H9 (cell line): ENCODE results near the gene TECPR2. TPM values are rescaled to one million over a fixed set of nuclear protein-coding genes. Genes with fewer than 3 reads are reported as not detected.

Experiments
- DNase-seq: peaks from one replicate; pipeline ENCODE4 v3.0.0-alpha.2; 2017
- H2AFZ ChIP-seq: one replicate; pipeline ENCODE4 v1.6.1; 2013; ENCODE audit warnings: mild to moderate bottlenecking, low read length, control low read depth, moderate library complexity
- H2AK5ac ChIP-seq: 2 replicates; pipeline ENCODE4 v1.6.1; 2013; ENCODE audit warnings: low read length, control low read depth, mixed read lengths; ENCODE audit not compliant: insufficient read length
- H2BK120ac ChIP-seq: one replicate; pipeline ENCODE4 v1.6.1; 2013; ENCODE audit warnings: low read depth, mild to moderate bottlenecking, low read length, control low read depth, inconsistent platforms; ENCODE audit not compliant: poor library complexity, severe bottlenecking
- H2BK12ac ChIP-seq: 2 replicates; pipeline ENCODE4 v1.6.1; 2013; ENCODE audit warnings: low read length, control low read depth, mixed read lengths, low read depth; ENCODE audit not compliant: insufficient read length
- H2BK15ac ChIP-seq: 2 replicates; pipeline ENCODE4 v1.6.1; 2013; ENCODE audit warnings: low read depth, low read length, control low read depth
- H2BK20ac ChIP-seq: one replicate; pipeline ENCODE4 v1.6.1; 2013; ENCODE audit warnings: low read depth, mild to moderate bottlenecking, low read length, control low read depth, inconsistent platforms; ENCODE audit not compliant: poor library complexity, severe bottlenecking
- H2BK5ac ChIP-seq: 2 replicates; pipeline ENCODE4 v1.6.1; 2013; ENCODE audit warnings: low read length, control low read depth, mixed read lengths; ENCODE audit not compliant: insufficient read length
- H3K14ac ChIP-seq: 2 replicates; pipeline ENCODE4 v1.6.1; 2013; ENCODE audit warnings: low read length, control low read depth; ENCODE audit not compliant: insufficient read depth
- H3K18ac ChIP-seq: 2 replicates; pipeline ENCODE4 v1.6.1; 2013; ENCODE audit warnings: low read depth, mild to moderate bottlenecking, mixed read lengths, low read length, control low read depth; ENCODE audit not compliant: insufficient read length
- H3K23ac ChIP-seq: 2 replicates; pipeline ENCODE4 v1.6.1; 2013; ENCODE audit warnings: low read length, control low read depth, mixed read lengths, low read depth; ENCODE audit not compliant: insufficient read length
- H3K23me2 ChIP-seq: 2 replicates; pipeline ENCODE4 v1.6.1; 2013; ENCODE audit warnings: low read depth, mild to moderate bottlenecking, mixed read lengths, low read length, control low read depth; ENCODE audit not compliant: insufficient read length, poor library complexity, severe bottlenecking
- H3K27ac ChIP-seq: 2 replicates; pipeline ENCODE4 v1.5.1; 2013; ENCODE audit warnings: low read length, control low read depth, mixed read lengths, low read depth; ENCODE audit not compliant: insufficient read length
- H3K27me3 ChIP-seq: 2 replicates; pipeline ENCODE4 v1.6.1; 2013; ENCODE audit warnings: low read length, control low read depth, inconsistent platforms; ENCODE audit not compliant: insufficient read depth
- H3K4ac ChIP-seq: 2 replicates; pipeline ENCODE4 v1.6.1; 2013; ENCODE audit warnings: low read depth, mild to moderate bottlenecking, control low read depth, inconsistent platforms, low read length, moderate library complexity
- H3K4me1 ChIP-seq: 2 replicates; pipeline ENCODE4 v1.6.1; 2013; ENCODE audit warnings: low read length, control low read depth, inconsistent platforms; ENCODE audit not compliant: insufficient read depth
- H3K4me2 ChIP-seq: 2 replicates; pipeline ENCODE4 v1.6.1; 2013; ENCODE audit warnings: low read length, control low read depth, mixed read lengths; ENCODE audit not compliant: insufficient read length, insufficient read depth
- H3K56ac ChIP-seq: 2 replicates; pipeline ENCODE4 v1.6.1; 2013; ENCODE audit warnings: low read depth, mild to moderate bottlenecking, mixed read lengths, low read length, control low read depth; ENCODE audit not compliant: insufficient read length
- H3K79me1 ChIP-seq: 2 replicates; pipeline ENCODE4 v1.6.1; 2013; ENCODE audit warnings: low read depth, mild to moderate bottlenecking, moderate library complexity, low read length, control low read depth, inconsistent platforms; ENCODE audit not compliant: insufficient read depth, poor library complexity, severe bottlenecking
- H3K79me2 ChIP-seq: 2 replicates; pipeline ENCODE4 v1.6.1; 2013; ENCODE audit warnings: low read length, control low read depth, inconsistent platforms; ENCODE audit not compliant: insufficient read depth
- H3K9ac ChIP-seq: 2 replicates; pipeline ENCODE4 v1.6.1; 2013; ENCODE audit warnings: low read length, control low read depth, mixed read lengths; ENCODE audit not compliant: insufficient read length; ENCODE audit errors: extremely low read depth
- H3K9me3 ChIP-seq: one replicate; pipeline ENCODE4 v1.6.1; 2013; ENCODE audit warnings: low read depth, low read length, inconsistent platforms; ENCODE audit not compliant: control insufficient read depth
- H3T11ph ChIP-seq: one replicate; pipeline ENCODE4 v1.6.1; 2013; ENCODE audit warnings: mild to moderate bottlenecking, low read length, control low read depth, inconsistent platforms
- H4K20me1 ChIP-seq: one replicate; pipeline ENCODE4 v1.6.1; 2013; ENCODE audit not compliant: control insufficient read depth, insufficient read length, insufficient read depth
- H4K5ac ChIP-seq: 2 replicates; pipeline ENCODE4 v1.6.1; 2013; ENCODE audit warnings: low read depth, mild to moderate bottlenecking, mixed read lengths, low read length, control low read depth; ENCODE audit not compliant: insufficient read length
- H4K8ac ChIP-seq: replicated peaks from 2 replicates; pipeline ENCODE4 v1.6.1; 2013; ENCODE audit warnings: low read length, control low read depth, mixed read lengths, low read depth; ENCODE audit not compliant: insufficient read length
- H4K91ac ChIP-seq: 2 replicates; pipeline ENCODE4 v1.6.1; 2013; ENCODE audit warnings: low read depth, mild to moderate bottlenecking, moderate library complexity, mixed read lengths, low read length, control low read depth; ENCODE audit not compliant: insufficient read length
- H3K27ac Mint-ChIP-seq, 3 experiments: 2 replicates in 2 of 3; 3 replicates in 1 of 3; pipeline ENCODE4 v1.8.0; 2020 to 2021; ENCODE audit warnings: mixed read lengths in 3 of 3, mild to moderate bottlenecking in 1 of 3, moderate library complexity in 1 of 3
- H3K27me3 Mint-ChIP-seq: 2 replicates; pipeline ENCODE4 v1.8.0; 2021; ENCODE audit warnings: low read depth, mild to moderate bottlenecking, moderate library complexity, mixed read lengths
- H3K36me3 Mint-ChIP-seq, 3 experiments: 2 replicates in 2 of 3; 3 replicates in 1 of 3; pipeline ENCODE4 v1.8.0; 2020 to 2021; ENCODE audit warnings: low read depth in 3 of 3, mixed read lengths in 3 of 3; ENCODE audit not compliant: insufficient read depth in 1 of 3
- H3K4me1 Mint-ChIP-seq, 2 experiments: 2 replicates each; pipeline ENCODE4 v1.8.0; 2020; ENCODE audit warnings: mixed read lengths in 2 of 2
- H3K4me3 Mint-ChIP-seq, 2 experiments: 2 replicates in 1 of 2; 3 replicates in 1 of 2; pipeline ENCODE4 v1.8.0; 2020 to 2021; ENCODE audit warnings: mild to moderate bottlenecking in 2 of 2, mixed read lengths in 2 of 2, moderate library complexity in 1 of 2
- H3K9me3 Mint-ChIP-seq, 2 experiments: 2 replicates in 1 of 2; 3 replicates in 1 of 2; pipeline ENCODE4 v1.8.0; 2020; ENCODE audit warnings: mild to moderate bottlenecking in 2 of 2, mixed read lengths in 2 of 2, moderate library complexity in 1 of 2
- WGBS: extraction: QIAGEN DNeasy Blood & Tissue Kit; methylation state at CpG from one replicate; pipeline ENCODE4 v1.1.7; 2013; ENCODE audit warnings: missing lambda C conversion rate, low lambda C conversion rate, mixed read lengths; ENCODE audit not compliant: insufficient read length; ENCODE audit errors: extremely low coverage; 5-methylcytosine and 5-hydroxymethylcytosine counted together
- total RNA-seq: library from RNA; stranded (reverse); gene quantifications from 2 replicates; pipeline ENCODE4 v1.2.1, GENCODE V29; 2021
- TF ChIP-seq, protein P1 (sequence below): fragments of 200-600 bp; sonication (generic); conservative IDR thresholded peaks from 3 replicates; pipeline ENCODE4 v1.8.0; 2021; ENCODE audit warnings: antibody characterized with exemption, mild to moderate bottlenecking

Gene TECPR2
- total RNA-seq, 1 experiment from 2014 or later = 15.4 TPM

DNA sequence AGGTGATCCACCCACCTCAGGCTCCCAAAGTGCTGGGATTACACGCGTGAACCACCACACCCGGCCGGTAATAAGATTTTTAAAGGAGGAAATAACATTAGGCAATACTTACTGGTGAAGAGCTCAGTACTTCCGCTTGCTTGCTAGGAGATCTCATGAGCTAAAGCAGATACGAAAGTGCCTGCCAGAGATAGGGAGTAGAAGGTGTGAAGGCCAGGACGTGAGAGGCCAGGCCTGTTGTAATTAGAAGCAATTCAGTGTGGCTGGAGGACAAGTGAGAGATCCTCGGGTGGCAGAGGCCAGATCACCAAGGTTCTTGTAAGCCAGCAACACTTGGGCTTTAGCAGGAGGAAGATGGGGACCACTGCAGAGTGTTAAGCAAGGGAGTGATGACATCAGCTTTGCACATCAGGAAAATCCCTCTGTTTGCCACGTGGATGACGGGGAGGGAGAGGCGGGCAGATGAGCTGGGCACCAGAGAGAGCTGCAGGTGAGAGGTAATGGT, 7.6 kb downstream of the TECPR2 start:
- H3K9me3 ChIP-seq = no peaks in the 10 kb centered on the region
- no peaks in the 10 kb centered on the region for H3K27me3 ChIP-seq
- Mint-ChIP-seq H3K27ac (peak overlapping the region; percentile 54 to 82 (median 58); a peak in 5 of 7 replicates), H3K36me3 (no peaks in the 10 kb centered on the region), H3K4me3 (no peak overlapping the region), H3K4me1 (peaks cover 0 to 10% of the 10 kb centered on the region in 2 experiments; a peak in 3 of 4 replicates), H3K9me3 (no peaks in the 10 kb centered on the region), H3K27me3 (no peaks in the 10 kb centered on the region)
- WGBS = no CpG with 5 or more reads among the region's 11 CpGs
- H4K8ac ChIP-seq = no peak overlapping the region
- no peak overlapping the region for H2BK12ac ChIP-seq
- H2BK5ac ChIP-seq = no peak overlapping the region
- H3K18ac ChIP-seq = no peak overlapping the region
- H3K79me2 ChIP-seq = 0 out of 2 replicates have a peak, but pooled peaks cover 4% of the 10 kb centered on the region
- no peak overlapping the region for H4K91ac ChIP-seq
- H3K23me2 ChIP-seq = no peaks in the 10 kb centered on the region
- H2AK5ac ChIP-seq = no peak overlapping the region
- no peak overlapping the region for H2BK120ac ChIP-seq
- H3K23ac ChIP-seq = no peak overlapping the region
- no peak overlapping the region for H2BK15ac ChIP-seq
- no peak overlapping the region for H3K4ac ChIP-seq
- H3K27ac ChIP-seq = no peak overlapping the region
- H3K9ac ChIP-seq = no peak overlapping the region
- DNase-seq = no peak
- H3K4me2 ChIP-seq = no peak overlapping the region
- no peak overlapping the region for H2BK20ac ChIP-seq
- no peak overlapping the region for H3K56ac ChIP-seq
- no peaks in the 10 kb centered on the region for H3K4me1 ChIP-seq
- no peaks in the 10 kb centered on the region for H3K79me1 ChIP-seq
- H3T11ph ChIP-seq = no peak overlapping the region
- H3K14ac ChIP-seq = no peak overlapping the region
- no peaks in the 10 kb centered on the region for H4K20me1 ChIP-seq
- no peak overlapping the region for H2AFZ ChIP-seq
- H4K5ac ChIP-seq = peak overlapping the region; percentile 2
- TF ChIP-seq, protein P1, sequence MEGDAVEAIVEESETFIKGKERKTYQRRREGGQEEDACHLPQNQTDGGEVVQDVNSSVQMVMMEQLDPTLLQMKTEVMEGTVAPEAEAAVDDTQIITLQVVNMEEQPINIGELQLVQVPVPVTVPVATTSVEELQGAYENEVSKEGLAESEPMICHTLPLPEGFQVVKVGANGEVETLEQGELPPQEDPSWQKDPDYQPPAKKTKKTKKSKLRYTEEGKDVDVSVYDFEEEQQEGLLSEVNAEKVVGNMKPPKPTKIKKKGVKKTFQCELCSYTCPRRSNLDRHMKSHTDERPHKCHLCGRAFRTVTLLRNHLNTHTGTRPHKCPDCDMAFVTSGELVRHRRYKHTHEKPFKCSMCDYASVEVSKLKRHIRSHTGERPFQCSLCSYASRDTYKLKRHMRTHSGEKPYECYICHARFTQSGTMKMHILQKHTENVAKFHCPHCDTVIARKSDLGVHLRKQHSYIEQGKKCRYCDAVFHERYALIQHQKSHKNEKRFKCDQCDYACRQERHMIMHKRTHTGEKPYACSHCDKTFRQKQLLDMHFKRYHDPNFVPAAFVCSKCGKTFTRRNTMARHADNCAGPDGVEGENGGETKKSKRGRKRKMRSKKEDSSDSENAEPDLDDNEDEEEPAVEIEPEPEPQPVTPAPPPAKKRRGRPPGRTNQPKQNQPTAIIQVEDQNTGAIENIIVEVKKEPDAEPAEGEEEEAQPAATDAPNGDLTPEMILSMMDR = no peak
